GM18502 (cell line): Measurements from ENCODE around the gene FKBP9.
"Not testable (repeated sequence)": the region's sequence is repeated elsewhere in the genome, so short reads cannot be mapped to it uniquely, and the experiment has no call there.

Experiments
- ATAC-seq: cut with Tn5 transposase; IDR thresholded peaks from one replicate; pipeline ENCODE4 v1.9.1; 2021; ENCODE audit warnings: mild to moderate bottlenecking; ENCODE audit not compliant: unreplicated experiment, poor library complexity

The FKBP9 gene

DNA sequence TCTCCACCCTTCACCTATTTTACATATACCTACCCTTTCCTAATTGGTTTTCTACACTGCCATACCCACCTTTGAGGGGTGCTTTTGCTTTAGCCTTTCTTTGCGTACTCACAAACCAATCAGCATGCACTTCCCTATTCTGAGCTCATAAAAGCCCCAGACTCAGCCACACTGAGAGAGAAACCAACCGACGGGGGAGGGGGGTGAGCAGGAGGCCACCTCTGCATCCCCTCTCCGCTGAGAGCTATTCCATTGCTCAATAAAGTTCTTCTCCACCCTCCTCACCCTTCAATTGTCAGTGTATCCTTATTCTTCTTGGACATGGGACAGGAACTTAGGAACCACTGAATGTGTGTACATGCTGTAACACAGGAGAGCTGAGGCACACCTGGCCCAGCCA, 9.0 kb upstream of the FKBP9 start:
- no peak for ATAC-seq

GRCh38 chr7:32952876-32953275, 4.4 kb upstream of the FKBP9 start:
- no peak for ATAC-seq

DNA sequence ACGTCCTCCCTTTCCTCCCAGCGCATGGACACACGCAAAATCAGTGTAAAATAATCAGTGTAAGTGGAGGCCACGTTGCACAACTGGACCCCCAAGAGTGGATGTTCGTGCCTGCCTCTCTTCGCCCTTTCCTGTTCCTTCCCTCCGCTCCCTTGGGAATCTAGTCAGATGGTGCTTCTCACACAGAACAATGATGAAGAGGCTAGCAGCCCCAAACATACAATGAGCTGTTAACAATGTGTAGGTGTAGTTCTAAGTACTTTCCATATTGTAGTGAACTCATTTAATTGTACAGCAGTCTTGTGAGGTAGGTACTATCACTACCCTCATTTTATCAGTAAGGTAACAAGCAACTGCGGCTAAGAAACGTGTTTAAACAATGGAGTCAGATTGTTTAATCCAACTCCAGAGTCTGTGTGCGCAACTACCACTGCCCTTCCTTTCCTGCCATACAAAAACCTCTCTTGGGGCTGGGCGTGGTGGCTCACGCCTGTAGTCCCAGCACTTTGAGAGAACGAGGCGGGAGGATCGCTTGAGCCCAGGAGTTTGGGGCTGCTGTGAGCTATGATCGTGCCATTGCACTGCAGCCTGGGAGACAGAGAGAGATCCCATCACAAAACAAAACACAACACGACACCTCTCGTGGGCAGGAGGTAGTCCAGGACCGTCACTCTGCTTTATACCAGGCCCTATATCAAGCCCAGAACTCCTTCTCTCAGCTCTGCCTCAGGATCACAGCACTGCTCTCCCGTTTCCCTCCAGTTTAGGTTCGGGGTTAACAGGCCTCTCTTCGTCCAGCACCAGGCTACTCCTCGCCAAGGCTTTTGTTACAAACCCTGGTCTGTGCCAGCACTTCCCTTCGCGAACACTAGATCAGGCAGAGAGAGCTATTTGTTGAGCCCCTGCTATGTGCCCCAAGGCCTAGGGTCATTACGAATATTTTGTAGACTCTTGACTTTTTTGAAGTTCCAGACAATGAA, 1.1 kb downstream of the FKBP9 start:
- no peak for ATAC-seq

DNA sequence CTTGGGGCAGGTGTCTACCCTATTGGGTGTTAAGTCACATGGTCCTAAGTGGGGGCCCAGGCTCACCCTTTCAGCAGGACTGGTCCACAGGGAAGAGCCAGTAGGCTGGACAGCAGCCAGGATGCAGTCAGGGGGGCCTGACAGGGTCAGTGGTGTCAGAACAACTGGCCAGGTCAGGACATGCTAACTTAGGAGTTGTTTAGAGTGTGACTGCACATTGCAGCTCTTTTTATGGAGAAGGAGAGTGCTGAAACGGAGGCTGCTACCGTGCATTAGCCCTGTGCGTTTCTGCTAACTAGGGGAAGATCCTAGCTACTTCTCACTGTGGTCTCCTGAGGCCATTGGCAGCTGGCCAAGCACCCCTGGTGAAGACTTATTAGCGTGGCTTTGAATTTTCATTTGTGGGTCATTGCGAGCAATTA, 6.7 kb downstream of the FKBP9 start:
- ATAC-seq = not testable (repeated sequence)

GRCh38 chr7:32964461-32965159, 7.4 kb downstream of the FKBP9 start:
- peak; percentile 99 for ATAC-seq

- not testable (repeated sequence) for ATAC-seq
These were observed 9.4 kb downstream of the FKBP9 start for GRCh38 chr7:32966489-32967267.

GRCh38 chr7:32967268-32967582, 10.0 kb downstream of the FKBP9 start:
- ATAC-seq = not testable (repeated sequence)

- not testable (repeated sequence) for ATAC-seq
These were observed 14.7 kb downstream of the FKBP9 start for GRCh38 chr7:32971967-32972366.

DNA sequence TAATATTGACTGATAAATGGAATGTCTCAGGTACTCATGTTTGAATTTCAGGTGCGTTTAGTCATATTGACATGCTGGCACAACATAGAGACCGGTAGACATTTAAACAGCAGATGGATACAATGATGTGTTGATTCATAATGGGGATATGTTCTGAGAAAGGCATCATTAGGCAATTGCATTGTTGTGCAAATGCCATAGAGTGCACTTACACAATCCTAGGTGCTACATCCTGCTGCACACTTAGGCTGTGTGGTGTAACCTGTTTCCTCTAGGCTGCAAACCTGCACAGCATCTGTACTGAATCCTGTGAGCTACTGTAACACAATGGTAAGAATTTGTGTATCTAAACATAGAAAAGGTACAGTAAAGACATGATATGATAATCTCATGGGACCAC, 19.9 kb downstream of the FKBP9 start:
- not testable (repeated sequence) for ATAC-seq

DNA sequence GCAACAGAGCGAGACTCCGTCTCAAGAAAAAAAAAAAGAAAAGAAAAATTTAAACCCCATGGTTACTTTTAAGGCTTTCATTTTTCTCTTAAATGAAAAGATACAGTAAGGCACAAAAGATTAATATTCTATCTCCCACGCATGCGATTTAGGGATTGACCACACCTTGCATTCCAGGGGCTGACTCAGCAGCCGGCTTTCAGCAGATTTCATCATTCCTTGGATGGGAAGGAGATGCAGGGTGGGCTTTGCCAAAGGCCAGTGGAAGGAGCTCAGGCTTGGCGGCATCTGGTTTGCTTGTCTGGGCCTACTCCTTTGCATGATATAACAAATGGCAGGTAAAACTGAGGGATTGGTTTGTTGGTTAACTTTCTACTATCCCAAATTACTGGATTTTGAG, 22.0 kb downstream of the FKBP9 start:
- not testable (repeated sequence) for ATAC-seq

GRCh38 chr7:32979902-32980301, 22.7 kb downstream of the FKBP9 start:
- ATAC-seq = not testable (repeated sequence)

- ATAC-seq = peak; percentile 79
These were observed 30.9 kb downstream of the FKBP9 start for GRCh38 chr7:32988148-32988547.

GRCh38 chr7:32991068-32991585, 33.9 kb downstream of the FKBP9 start:
- ATAC-seq = not testable (repeated sequence)

GRCh38 chr7:32991975-32992700, 34.9 kb downstream of the FKBP9 start:
- ATAC-seq = not testable (repeated sequence)

- ATAC-seq = not testable (repeated sequence)
These were observed 35.5 kb downstream of the FKBP9 start for GRCh38 chr7:32992750-32993149.

DNA sequence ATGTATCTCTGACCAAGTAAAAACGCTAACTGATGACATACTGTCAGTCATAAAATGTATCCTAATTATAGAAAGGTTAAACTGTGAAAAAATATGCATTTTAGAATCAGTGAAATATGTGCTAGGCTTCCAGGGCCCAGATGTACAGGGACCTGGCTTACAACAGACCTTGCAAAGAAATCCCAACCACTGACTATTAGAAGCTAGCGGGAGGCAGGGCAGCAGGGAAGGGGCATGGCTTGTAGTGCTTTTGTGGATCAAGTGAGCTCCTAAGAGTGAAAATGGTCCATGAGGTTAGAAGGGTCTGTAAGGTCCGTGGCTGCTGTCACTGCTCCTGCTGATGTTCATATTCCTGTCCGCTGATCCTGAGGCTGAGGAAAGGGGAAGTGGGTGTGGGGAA, 40.7 kb downstream of the FKBP9 start:
- ATAC-seq = peak; percentile 7

- ATAC-seq = peak; percentile 74
These were observed 41.3 kb downstream of the FKBP9 start for GRCh38 chr7:32998361-32999171.

DNA sequence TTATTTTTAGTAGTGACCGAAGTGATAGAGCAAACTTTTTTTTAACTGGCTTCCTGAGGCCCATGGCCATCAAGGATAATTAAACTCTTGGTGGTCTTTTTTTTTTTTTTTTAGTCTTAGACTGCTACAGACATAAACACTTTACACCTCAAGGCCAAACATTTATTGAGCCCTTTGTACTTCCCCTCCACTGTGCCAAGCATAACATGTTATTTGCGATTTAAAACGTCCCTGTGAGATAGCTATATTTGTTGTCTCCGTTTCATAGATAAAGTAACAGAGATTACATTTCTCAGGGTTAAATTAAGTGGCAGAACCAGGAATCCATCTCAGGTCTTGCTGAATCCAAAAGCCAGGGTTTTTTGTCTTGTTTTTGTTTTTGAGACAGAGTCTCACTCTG, 42.1 kb downstream of the FKBP9 start:
- not testable (repeated sequence) for ATAC-seq

DNA sequence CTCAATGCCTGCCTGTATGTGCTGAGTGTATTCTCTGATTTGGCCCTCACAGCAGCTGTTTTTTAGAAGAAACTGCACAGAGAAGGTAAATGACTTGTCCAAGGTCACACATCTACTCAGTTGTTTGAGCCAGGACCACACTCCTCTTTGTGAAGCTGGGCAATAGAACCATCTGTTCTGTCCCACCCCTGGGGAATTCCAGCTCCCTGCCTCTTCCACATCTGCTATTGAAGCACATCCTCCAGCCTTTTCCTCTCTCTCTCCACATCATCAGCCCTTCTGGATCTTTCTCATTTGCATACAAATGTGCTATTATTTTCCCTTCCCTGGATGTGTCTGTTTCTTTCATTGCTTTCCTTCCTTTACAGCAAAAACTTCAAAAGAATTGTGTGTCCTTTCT, 45.9 kb downstream of the FKBP9 start:
- ATAC-seq = not testable (repeated sequence)
